Urinary bladder (tissue), 2 donors: ENCODE results near the gene ASB18. TPM values are rescaled to one million over a fixed set of nuclear protein-coding genes. Genes with fewer than 3 reads are reported as not detected.

Experiments
- polyA plus RNA-seq: library from polyadenylated mRNA; stranded (reverse); fragments of 200-250 nt; gene quantifications from one replicate; pipeline ENCODE4 v1.2.3, GENCODE V29; 2013
- small RNA-seq: library from RNA; depleted of rRNA; stranded (forward); fragments of <200 nt; gene quantifications from one replicate; pipeline ENCODE3, GENCODE V24; 2014
- total RNA-seq: library from RNA; depleted of rRNA; stranded (reverse); fragments of >200 nt; gene quantifications from one replicate; pipeline ENCODE4 v1.2.3, GENCODE V29; 2014
- donor health status: healthy.

ASB18 gene
- total and polyA plus RNA-seq, 2 donors = not detected

Small RNA genes lying within 50 kb of the gene (small RNA-seq; reads per million reads assigned to genes)
- gene RF00019 = not detected
- gene RNU1-31P = not detected

Other genes starting within 250 kb of the ASB18 start
- not detected for gene GBX2, start 96.0 kb downstream of the ASB18 start, total RNA-seq
- not detected for gene GBX2, start 96.0 kb downstream of the ASB18 start, polyA plus RNA-seq